PC-3 (cell line): ENCODE measurements around the gene ATG4A. TPM values are rescaled to one million over a fixed set of nuclear protein-coding genes. Genes with fewer than 3 reads are reported as not detected.

Experiments
- ATAC-seq: fragments of 200-7000 bp; cut with Tn5 transposase; 2 replicates; pipeline ENCODE4 v1.9.1; 2020; ENCODE audit warnings: mild to moderate bottlenecking, moderate library complexity
- BruUV-seq: library from RNA; stranded (reverse); fragments of 400-500 nt; replicated peaks from 2 replicates; lab custom pipeline; 2021; lab: Mats Ljungman, UMichigan
- CTCF ChIA-PET: fragments of 300-600 bp; sonication (Branson Sonifier 250); formaldehyde crosslinking; loops from one replicate; lab custom pipeline; 2022; ENCODE audit warnings: antibody characterized with exemption; lab: Charles Lee
- POLR2A ChIA-PET: fragments of 300-600 bp; sonication (Branson Sonifier 250); formaldehyde crosslinking; loops from one replicate; lab custom pipeline; 2022; ENCODE audit warnings: antibody characterized with exemption; ENCODE audit not compliant: unreplicated experiment; lab: Charles Lee
- DNase-seq: peaks from one replicate; pipeline ENCODE4 v3.0.0-alpha.2; 2015
- H2AFZ ChIP-seq: fragments of 300-600 bp; sonication (generic); 2 replicates; pipeline ENCODE4 v1.6.0; 2016; ENCODE audit warnings: antibody characterized with exemption, low read length
- H3F3A ChIP-seq: fragments of 300-600 bp; sonication (generic); one replicate; pipeline ENCODE4 v1.6.0; 2017; ENCODE audit warnings: antibody characterized with exemption, low read length, control low read depth, mild to moderate bottlenecking; ENCODE audit not compliant: unreplicated experiment
- H3K27ac ChIP-seq: fragments of 300-600 bp; sonication (generic); 2 replicates; pipeline ENCODE4 v1.5.1; 2016; ENCODE audit warnings: mild to moderate bottlenecking, low read length
- H3K27me3 ChIP-seq: fragments of 300-600 bp; sonication (generic); 2 replicates; pipeline ENCODE4 v1.6.1; 2016; ENCODE audit warnings: low read length, mixed read lengths
- H3K36me3 ChIP-seq: fragments of 300-600 bp; sonication (generic); 2 replicates; pipeline ENCODE4 v1.6.1; 2016; ENCODE audit warnings: low read depth, mixed run types, low read length, mixed read lengths
- H3K4me1 ChIP-seq: fragments of 300-600 bp; sonication (generic); 2 replicates; pipeline ENCODE4 v1.5.1; 2016; ENCODE audit warnings: low read length; ENCODE audit not compliant: insufficient read depth
- H3K4me2 ChIP-seq: fragments of 300-600 bp; sonication (generic); 2 replicates; pipeline ENCODE4 v1.6.0; 2016; ENCODE audit warnings: low read length
- H3K4me3 ChIP-seq: fragments of 300-600 bp; sonication (generic); 2 replicates; pipeline ENCODE4 v1.5.1; 2016; ENCODE audit warnings: mild to moderate bottlenecking, low read length, mixed read lengths
- H3K79me2 ChIP-seq: fragments of 300-600 bp; sonication (generic); 2 replicates; pipeline ENCODE4 v1.6.1; 2017; ENCODE audit warnings: low read length, mixed read lengths
- H3K9ac ChIP-seq: fragments of 300-600 bp; sonication (generic); 2 replicates; pipeline ENCODE4 v1.6.0; 2016; ENCODE audit warnings: mild to moderate bottlenecking, low read length
- H3K9me2 ChIP-seq: fragments of 300-600 bp; sonication (generic); replicated peaks from 2 replicates; pipeline ENCODE4 v1.6.1; 2016; ENCODE audit warnings: mixed run types, low read length, mixed read lengths
- H3K9me3 ChIP-seq: fragments of 300-600 bp; sonication (generic); 2 replicates; pipeline ENCODE4 v1.6.1; 2016; ENCODE audit warnings: low read length, mixed read lengths
- H4K20me1 ChIP-seq: fragments of 300-600 bp; sonication (generic); 2 replicates; pipeline ENCODE4 v1.6.1; 2016; ENCODE audit warnings: low read length, mixed read lengths
- EZH2 ChIP-seq: fragments of 300-600 bp; sonication (generic); IDR thresholded peaks from one replicate; pipeline ENCODE4 v1.6.1; 2017; ENCODE audit warnings: antibody characterized with exemption, mild to moderate bottlenecking, low read length; ENCODE audit not compliant: unreplicated experiment
- EZH2phosphoT487 ChIP-seq: fragments of 300-600 bp; sonication (generic); IDR thresholded peaks from 2 replicates; pipeline ENCODE4 v1.6.1; 2018; ENCODE audit warnings: mild to moderate bottlenecking, antibody characterized with exemption, low read length, borderline replicate concordance
- intact Hi-C: fragments of 100-400 bp; cut with micrococcal nuclease; formaldehyde crosslinking; loops from 2 replicates; pipeline ENCODE4 v1.9.0; 2023
- total RNA-seq: library from RNA; depleted of rRNA; stranded (reverse); fragments of >200 nt; gene quantifications from 2 replicates; pipeline ENCODE4 v1.2.3, GENCODE V29; 2014
- TF ChIP-seq, protein P1 (sequence below): fragments of 300-600 bp; sonication (generic); conservative IDR thresholded peaks from 2 replicates; pipeline ENCODE4 v1.5.1; 2017; ENCODE audit warnings: antibody characterized with exemption, low read depth, mild to moderate bottlenecking, low read length

The ATG4A gene
- total RNA-seq, 1 experiment from 2014 or later, result 15.0 TPM

DNA sequence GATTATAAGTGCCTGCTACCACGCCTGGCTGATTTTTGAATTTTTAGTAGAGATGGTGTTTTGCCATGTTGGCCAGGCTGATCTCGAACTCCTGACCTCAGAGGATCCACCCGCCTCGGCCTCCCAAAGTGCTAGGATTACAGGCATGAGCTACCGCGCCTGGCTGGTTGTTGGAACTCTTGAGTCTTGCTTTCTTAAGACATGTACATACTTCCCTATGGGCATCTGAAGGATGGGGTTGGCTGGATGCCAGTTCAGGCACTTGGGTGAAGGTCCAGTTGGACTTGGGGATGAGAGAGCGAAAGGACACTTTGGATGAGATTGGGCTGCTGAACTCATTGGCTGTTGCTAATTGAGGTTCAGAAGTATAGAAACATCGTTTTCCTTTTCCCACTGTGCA lies 40.5 kb downstream of the ATG4A start:
- intact Hi-C loops, result no loop called here
- H3K27ac ChIP-seq, result 0 out of 2 replicates have a peak overlapping the region, but pooled peaks have one; percentile 11
- BruUV-seq, result no TSS peak
- DNase-seq, result no peak
- H3K9me2 ChIP-seq, result no peaks in the 10 kb centered on the region
- H2AFZ ChIP-seq, result no peak overlapping the region
- H4K20me1 ChIP-seq, result no peaks in the 10 kb centered on the region
- no peak for TF ChIP-seq EZH2
- TF ChIP-seq, protein P1, sequence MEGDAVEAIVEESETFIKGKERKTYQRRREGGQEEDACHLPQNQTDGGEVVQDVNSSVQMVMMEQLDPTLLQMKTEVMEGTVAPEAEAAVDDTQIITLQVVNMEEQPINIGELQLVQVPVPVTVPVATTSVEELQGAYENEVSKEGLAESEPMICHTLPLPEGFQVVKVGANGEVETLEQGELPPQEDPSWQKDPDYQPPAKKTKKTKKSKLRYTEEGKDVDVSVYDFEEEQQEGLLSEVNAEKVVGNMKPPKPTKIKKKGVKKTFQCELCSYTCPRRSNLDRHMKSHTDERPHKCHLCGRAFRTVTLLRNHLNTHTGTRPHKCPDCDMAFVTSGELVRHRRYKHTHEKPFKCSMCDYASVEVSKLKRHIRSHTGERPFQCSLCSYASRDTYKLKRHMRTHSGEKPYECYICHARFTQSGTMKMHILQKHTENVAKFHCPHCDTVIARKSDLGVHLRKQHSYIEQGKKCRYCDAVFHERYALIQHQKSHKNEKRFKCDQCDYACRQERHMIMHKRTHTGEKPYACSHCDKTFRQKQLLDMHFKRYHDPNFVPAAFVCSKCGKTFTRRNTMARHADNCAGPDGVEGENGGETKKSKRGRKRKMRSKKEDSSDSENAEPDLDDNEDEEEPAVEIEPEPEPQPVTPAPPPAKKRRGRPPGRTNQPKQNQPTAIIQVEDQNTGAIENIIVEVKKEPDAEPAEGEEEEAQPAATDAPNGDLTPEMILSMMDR, result no peak
- TF ChIP-seq EZH2phosphoT487, result no peak
- H3K9ac ChIP-seq, result no peak overlapping the region
- no peak overlapping the region for H3K4me3 ChIP-seq
- no peak overlapping the region for H3K4me2 ChIP-seq
- POLR2A ChIA-PET, result no interaction called here
- no peaks in the 10 kb centered on the region for H3F3A ChIP-seq
- H3K9me3 ChIP-seq, result no peaks in the 10 kb centered on the region
- CTCF ChIA-PET, result no interaction called here
- H3K79me2 ChIP-seq, result no peaks in the 10 kb centered on the region
- H3K4me1 ChIP-seq, result peaks cover 16% of the 10 kb centered on the region
- peaks cover 9% of the 10 kb centered on the region for H3K36me3 ChIP-seq
- no peak for ATAC-seq
- no peaks in the 10 kb centered on the region for H3K27me3 ChIP-seq

DNA sequence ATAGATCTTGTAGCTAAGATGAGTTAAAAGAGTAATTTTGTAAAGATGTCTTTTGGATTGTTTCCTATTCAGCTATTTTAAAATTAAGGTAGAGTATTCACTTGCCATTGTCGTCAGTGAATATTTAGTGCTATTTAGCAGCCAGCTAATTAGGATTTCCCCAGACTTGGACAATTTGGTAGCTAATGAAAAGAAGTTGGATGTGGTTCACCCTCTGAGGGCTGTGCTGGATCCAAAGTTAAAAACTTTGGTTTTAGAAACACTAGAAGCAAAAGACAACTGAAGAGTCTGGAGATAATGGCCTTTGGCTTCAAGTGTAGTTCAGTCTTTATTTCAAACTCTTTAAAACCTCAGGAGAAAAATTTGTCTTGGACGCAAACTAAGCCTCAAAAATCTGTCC lies 41.3 kb downstream of the ATG4A start:
- POLR2A ChIA-PET, result no interaction called here
- H3K4me1 ChIP-seq, result peaks cover 16% of the 10 kb centered on the region

DNA sequence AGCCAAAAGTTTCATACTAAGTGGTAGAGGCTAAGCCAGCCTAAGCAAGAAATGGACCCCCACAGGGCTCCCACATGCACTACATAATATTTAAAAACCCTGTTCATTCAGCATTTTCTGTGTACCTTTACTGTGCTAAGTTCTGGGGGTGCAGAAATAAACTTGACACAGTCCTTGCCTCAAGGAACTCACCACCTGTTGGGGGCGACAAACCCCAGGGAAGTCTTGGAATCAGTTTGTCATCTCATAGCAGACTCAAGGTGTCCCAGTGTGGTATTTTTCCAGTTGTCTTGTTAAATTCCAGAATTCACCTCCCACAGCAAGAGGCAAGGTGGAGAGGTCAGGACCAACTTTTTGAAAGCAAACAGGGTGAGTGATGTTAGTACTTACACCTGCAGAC lies 43.1 kb downstream of the ATG4A start:
- DNase-seq (no peak), ATAC-seq (no peak)
- Histone ChIP-seq H3K36me3 (peaks cover 4% of the 10 kb centered on the region), H3K27me3 (no peaks in the 10 kb centered on the region), H3K4me3 (no peak overlapping the region), H4K20me1 (no peaks in the 10 kb centered on the region), H3K9me2 (no peaks in the 10 kb centered on the region), H3K9ac (no peak overlapping the region), H3K4me2 (no peak overlapping the region), H3K4me1 (peaks cover 19% of the 10 kb centered on the region), H3K27ac (no peak overlapping the region), H3F3A (no peaks in the 10 kb centered on the region), H3K9me3 (no peaks in the 10 kb centered on the region), H3K79me2 (no peaks in the 10 kb centered on the region), H2AFZ (no peak overlapping the region)
- POLR2A ChIA-PET, result no interaction called here
- BruUV-seq, result no TSS peak
- TF ChIP-seq, protein P1, result peak; percentile 39; the same call in 1 of the 2 replicates
- TF ChIP-seq EZH2phosphoT487, result no peak
- intact Hi-C loops, result no loop called here
- CTCF ChIA-PET, result no interaction called here

More for the DNA sequence above, 41.3 kb downstream of the ATG4A start:
- DNase-seq, result no peak
- H2AFZ ChIP-seq, result no peak overlapping the region
- H3K4me3 ChIP-seq, result no peak overlapping the region
- intact Hi-C loops, result no loop called here
- H3K9ac ChIP-seq, result no peak overlapping the region
- TF ChIP-seq EZH2phosphoT487 (no peak), EZH2 (no peak)
- TF ChIP-seq, protein P1, result no peak
- H3K27ac ChIP-seq, result no peak overlapping the region
- H3K79me2 ChIP-seq, result no peaks in the 10 kb centered on the region
- H3K36me3 ChIP-seq, result peaks cover 4% of the 10 kb centered on the region
- no peak overlapping the region for H3K4me2 ChIP-seq
- no peaks in the 10 kb centered on the region for H3K9me3 ChIP-seq
- ATAC-seq, result no peak
- no peaks in the 10 kb centered on the region for H4K20me1 ChIP-seq
- H3F3A ChIP-seq, result no peaks in the 10 kb centered on the region
- no peaks in the 10 kb centered on the region for H3K27me3 ChIP-seq
- CTCF ChIA-PET, result no interaction called here
- no peaks in the 10 kb centered on the region for H3K9me2 ChIP-seq
- no TSS peak for BruUV-seq
